HG03520 (cell line): ENCODE results near the gene SEC14L1.

Experiments
- ATAC-seq: cut with Tn5 transposase; IDR thresholded peaks from one replicate; pipeline ENCODE4 v1.9.1; 2021; ENCODE audit warnings: mild to moderate bottlenecking, moderate library complexity; ENCODE audit not compliant: unreplicated experiment

The SEC14L1 gene

GRCh38 chr17:77188084-77189066, 47.6 kb downstream of the SEC14L1 start:
- ATAC-seq: no peak

- peak; percentile 43 for ATAC-seq
Measured at GRCh38 chr17:77189148-77189547, 48.4 kb downstream of the SEC14L1 start.

- no peak for ATAC-seq
Measured at GRCh38 chr17:77190576-77190975, 49.8 kb downstream of the SEC14L1 start.

GRCh38 chr17:77191244-77191643, 50.5 kb downstream of the SEC14L1 start:
- ATAC-seq: no peak

- ATAC-seq: no peak
Measured at GRCh38 chr17:77193653-77194052, 52.9 kb downstream of the SEC14L1 start.

GRCh38 chr17:77194179-77194578, 53.4 kb downstream of the SEC14L1 start:
- no peak for ATAC-seq

GRCh38 chr17:77196251-77196650, 55.5 kb downstream of the SEC14L1 start:
- no peak for ATAC-seq

- ATAC-seq: no peak
Measured at GRCh38 chr17:77197115-77197514, 56.3 kb downstream of the SEC14L1 start.

- ATAC-seq: no peak
Measured at GRCh38 chr17:77200711-77201110, 59.9 kb downstream of the SEC14L1 start.

- ATAC-seq: no peak
Measured at GRCh38 chr17:77203436-77203835, 62.7 kb downstream of the SEC14L1 start.

- no peak for ATAC-seq
Measured at GRCh38 chr17:77203846-77204245, 63.1 kb downstream of the SEC14L1 start.

GRCh38 chr17:77204536-77204935, 63.8 kb downstream of the SEC14L1 start:
- no peak for ATAC-seq

GRCh38 chr17:77205396-77206125, 64.8 kb downstream of the SEC14L1 start:
- ATAC-seq: no peak

GRCh38 chr17:77206158-77206956, 65.6 kb downstream of the SEC14L1 start:
- no peak for ATAC-seq

- no peak for ATAC-seq
Measured at GRCh38 chr17:77207689-77208216, 67.0 kb downstream of the SEC14L1 start.

GRCh38 chr17:77208217-77208808, 67.5 kb downstream of the SEC14L1 start:
- no peak for ATAC-seq

- no peak for ATAC-seq
Measured at GRCh38 chr17:77208856-77209255, 68.1 kb downstream of the SEC14L1 start.

GRCh38 chr17:77209330-77209748, 68.6 kb downstream of the SEC14L1 start:
- no peak for ATAC-seq

GRCh38 chr17:77210331-77210730, 69.6 kb downstream of the SEC14L1 start:
- no peak for ATAC-seq

- ATAC-seq: no peak
Measured at GRCh38 chr17:77210946-77211541, 70.3 kb downstream of the SEC14L1 start.
